K562 (cell line): ENCODE measurements around the gene FAM83D. TPM values are rescaled to one million over a fixed set of nuclear protein-coding genes. Genes with fewer than 3 reads are reported as not detected.

Experiments used
- BDP1 ChIP-seq: IDR thresholded peaks from 3 replicates; pipeline ENCODE4 v1.6.1; 2011; ENCODE audit not compliant: insufficient read length, insufficient read depth
- BRD4 ChIP-seq: fragments of 200-600 bp; sonication (generic); IDR thresholded peaks from 2 replicates; pipeline ENCODE4 v1.6.1; 2017; ENCODE audit warnings: inconsistent platforms
- C11orf30 ChIP-seq: fragments of 450-650 bp; IDR thresholded peaks from 2 replicates; pipeline ENCODE4 v1.6.1; 2016; ENCODE audit warnings: low read depth, mild to moderate bottlenecking
- CSDE1 ChIP-seq, 2 experiments: fragments of 450-650 bp; IDR thresholded peaks; 2 replicates each; pipeline ENCODE4 v1.6.1; 2016; ENCODE audit warnings: mild to moderate bottlenecking in 1 of 2
- ELK3 ChIP-seq: fragments of 450-650 bp; formaldehyde crosslinking; IDR thresholded peaks from 2 replicates; pipeline ENCODE4 v1.4.0; 2020; ENCODE audit warnings: mild to moderate bottlenecking
- ESRRB ChIP-seq: fragments of 250-450 bp; sonication (Bioruptor Pico); IDR thresholded peaks from 2 replicates; pipeline ENCODE4 v1.5.0; 2020; ENCODE audit warnings: mild to moderate bottlenecking, moderate library complexity, borderline replicate concordance
- HDAC8 ChIP-seq: fragments of 450-650 bp; IDR thresholded peaks from 2 replicates; pipeline ENCODE4 v1.6.1; 2016; ENCODE audit warnings: mild to moderate bottlenecking, missing genetic modification characterization, moderate library complexity, missing compliant biosample characterization
- HMBOX1 ChIP-seq: sonication (generic); IDR thresholded peaks from 2 replicates; pipeline ENCODE4 v1.6.1; 2016
- HMG20A ChIP-seq: fragments of 450-650 bp; formaldehyde crosslinking; conservative IDR thresholded peaks from 2 replicates; pipeline ENCODE4 v1.4.0; 2020; ENCODE audit warnings: mild to moderate bottlenecking, mixed read lengths
- HMG20B ChIP-seq: fragments of 250-450 bp; sonication (Bioruptor Pico); IDR thresholded peaks from 2 replicates; pipeline ENCODE4 v1.5.0; 2021; ENCODE audit warnings: mild to moderate bottlenecking
- HNRNPK ChIP-seq: fragments of 200-400 bp; formaldehyde crosslinking; IDR thresholded peaks from one replicate; pipeline ENCODE4 v1.6.1; 2018; ENCODE audit warnings: mild to moderate bottlenecking, low read depth, low read length; ENCODE audit not compliant: poor library complexity, severe bottlenecking
- KLF1 ChIP-seq: fragments of 450-650 bp; IDR thresholded peaks from 2 replicates; pipeline ENCODE4 v1.6.1; 2016; ENCODE audit warnings: missing genetic modification characterization, missing compliant biosample characterization
- KLF16 ChIP-seq: IDR thresholded peaks from 2 replicates; pipeline ENCODE4 v1.6.1; 2016; ENCODE audit warnings: antibody characterized with exemption
- MED1 ChIP-seq: sonication (generic); formaldehyde crosslinking; IDR thresholded peaks from 2 replicates; pipeline ENCODE4 v1.8.1; 2023; ENCODE audit warnings: missing genetic modification reagents, borderline replicate concordance
- MEIS2 ChIP-seq: fragments of 450-650 bp; IDR thresholded peaks from 2 replicates; pipeline ENCODE4 v1.6.1; 2014; ENCODE audit warnings: mild to moderate bottlenecking; ENCODE audit not compliant: partially characterized antibody
- MIER1 ChIP-seq: fragments of 450-650 bp; IDR thresholded peaks from 2 replicates; pipeline ENCODE4 v1.6.1; 2016; ENCODE audit warnings: antibody characterized with exemption, mild to moderate bottlenecking, low read depth
- NCOA1 ChIP-seq: fragments of 450-650 bp; IDR thresholded peaks from 2 replicates; pipeline ENCODE4 v1.6.1; 2016; ENCODE audit warnings: low read depth
- PCBP2 ChIP-seq: fragments of 200-400 bp; formaldehyde crosslinking; IDR thresholded peaks from 2 replicates; pipeline ENCODE4 v1.6.1; 2018; ENCODE audit warnings: low read length, low read depth, mild to moderate bottlenecking, moderate library complexity; ENCODE audit not compliant: poor library complexity, severe bottlenecking
- RUNX1 ChIP-seq: sonication (generic); IDR thresholded peaks from 2 replicates; pipeline ENCODE4 v1.6.1; 2016; ENCODE audit warnings: antibody characterized with exemption, low read depth
- SMARCB1 ChIP-seq: IDR thresholded peaks from 2 replicates; pipeline ENCODE4 v1.6.1; 2011; ENCODE audit warnings: improper control_type of control experiment, low read depth; ENCODE audit not compliant: insufficient read length
- TOE1 ChIP-seq, 2 experiments: fragments of 450-650 bp in 1 of 2; sonication (generic) in 1 of 2; formaldehyde crosslinking in 1 of 2; IDR thresholded peaks; 2 replicates each; pipeline versions ENCODE4 v1.7.1 to v1.8.0; 2016 to 2022; ENCODE audit warnings: borderline replicate concordance in 2 of 2, mild to moderate bottlenecking in 2 of 2, antibody characterized with exemption in 1 of 2, inconsistent platforms in 1 of 2, low read depth in 1 of 2, missing genetic modification reagents in 1 of 2, moderate library complexity in 1 of 2
- UBTF ChIP-seq, 2 experiments: IDR thresholded peaks; 2 replicates each; pipeline ENCODE4 v1.6.1; 2012; ENCODE audit warnings: improper control_type of control experiment in 2 of 2, low read depth in 2 of 2, low read length in 2 of 2, borderline replicate concordance in 1 of 2
- ZBTB7A ChIP-seq: IDR thresholded peaks from 2 replicates; pipeline ENCODE4 v1.6.1; 2011; ENCODE audit warnings: low read depth, mild to moderate bottlenecking, low read length, moderate library complexity, borderline replicate concordance; ENCODE audit not compliant: control insufficient read depth
- ZBTB8A ChIP-seq: fragments of 450-650 bp; IDR thresholded peaks from 2 replicates; pipeline ENCODE4 v1.6.1; 2018; ENCODE audit warnings: mild to moderate bottlenecking, moderate library complexity; ENCODE audit not compliant: partially characterized antibody
- ZNF140 ChIP-seq: fragments of 250-450 bp; sonication (Bioruptor Pico); IDR thresholded peaks from 2 replicates; pipeline ENCODE4 v1.8.0; 2021; ENCODE audit warnings: moderate library complexity, mild to moderate bottlenecking, inconsistent platforms
- ZNF274 ChIP-seq: IDR thresholded peaks from 2 replicates; pipeline ENCODE4 v1.6.1; 2011; ENCODE audit warnings: low read depth, mild to moderate bottlenecking, low read length, moderate library complexity, borderline replicate concordance
- ZNF586 ChIP-seq: fragments of 450-650 bp; formaldehyde crosslinking; conservative IDR thresholded peaks from 2 replicates; pipeline ENCODE4 v1.4.0; 2020; ENCODE audit warnings: mild to moderate bottlenecking, moderate library complexity
- polyA plus RNA-seq, 8 experiments: library from polyadenylated mRNA; depleted of rRNA in 4 of 8; stranded (reverse) in 5 of 8; unstranded in 3 of 8; fragments of >200 nt; fragmentation: Nextera tagmentation in 2 of 8; fragmentation: Illumina TruSeq in 1 of 8; extraction: Ambion mirVana in 2 of 8; extraction: Trizol in 1 of 8; gene quantifications; 2 replicates each; pipeline versions ENCODE4 v1.2.1 to v1.2.3, GENCODE V29; 2011 to 2014; ENCODE audit warnings: inconsistent platforms in 1 of 8, missing spikeins in 1 of 8
- total RNA-seq, 7 experiments: library from RNA; depleted of rRNA in 6 of 7; stranded (reverse); fragments of >200 nt in 6 of 7; fragmentation: Illumina TruSeq in 2 of 7; extraction: Trizol in 2 of 7; gene quantifications; 2 replicates each; pipeline versions ENCODE4 v1.2.1 to v1.2.3, GENCODE V29; 2011 to 2021; ENCODE audit warnings: low replicate concordance in 1 of 7

Gene FAM83D
- total and polyA plus RNA-seq, 9 of the 15 experiments (the other 6 are each of a cell fraction or from before 2014, with no cell fraction given): 8.2 to 66.1 (median 43.5) TPM

GRCh38 chr20:38995536-38996044 is 69.4 kb downstream of the FAM83D start (continued):
- no peak for TF ChIP-seq UBTF (IDR thresholded peaks at IDR 0.05; ENCODE audit: borderline replicate concordance in 1 of 2, low read depth in 2 of 2, low read length in 2 of 2)
- no peak for TF ChIP-seq ZBTB7A
- TF ChIP-seq NCOA1: no peak
- TF ChIP-seq CSDE1 (IDR thresholded peaks at IDR 0.05): no peak
- no peak for TF ChIP-seq ESRRB
- TF ChIP-seq HNRNPK: no peak
- TF ChIP-seq HMG20A: no peak
- TF ChIP-seq ELK3 (CRISPR knock-in tag): no peak
- TF ChIP-seq KLF1: no peak
- no peak for TF ChIP-seq PCBP2
- TF ChIP-seq BDP1: no peak
- TF ChIP-seq HMBOX1: no peak
- TF ChIP-seq C11orf30: no peak
- peak; percentile 70; the same call in 1 of the 2 replicates for TF ChIP-seq KLF16
- TF ChIP-seq BRD4: no peak
- TF ChIP-seq ZNF274: no peak
- TF ChIP-seq TOE1 (IDR thresholded peaks at IDR 0.05; ENCODE audit: borderline replicate concordance): no peak
- TF ChIP-seq TOE1 (CRISPR knock-in tag; IDR thresholded peaks at IDR 0.05; ENCODE audit: borderline replicate concordance, low read depth): no peak
- peak; percentile 16 for TF ChIP-seq MEIS2
- no peak for TF ChIP-seq HDAC8 (tag)
- TF ChIP-seq HMG20B (CRISPR knock-in tag): no peak
- no peak for TF ChIP-seq ZNF586 (CRISPR knock-in tag)
- TF ChIP-seq ZNF140 (CRISPR knock-in tag): no peak
- TF ChIP-seq ZBTB8A: no peak
- no peak for TF ChIP-seq RUNX1
- no peak for TF ChIP-seq MED1 (CRISPR knock-in tag)
- TF ChIP-seq SMARCB1: no peak
- TF ChIP-seq MIER1: no peak
